WERI-Rb-1 (cell line): Measurements from ENCODE around the gene HOXA5.
A peak's percentile ranks its signal among the peaks of the same experiment; 100 is the strongest.

Experiments
- DNase-seq: peaks from one replicate; pipeline ENCODE4 v3.0.0-alpha.2; 2020
- H3K27ac ChIP-seq: fragments of 250-450 bp; sonication (Bioruptor Pico); 2 replicates; pipeline ENCODE4 v1.5.1; 2020; ENCODE audit warnings: mild to moderate bottlenecking, moderate library complexity
- H3K27me3 ChIP-seq: fragments of 250-450 bp; sonication (Bioruptor Pico); 2 replicates; pipeline ENCODE4 v1.5.1; 2021; ENCODE audit warnings: mild to moderate bottlenecking, low read depth, moderate library complexity; ENCODE audit not compliant: insufficient read depth, severe bottlenecking
- H3K36me3 ChIP-seq: fragments of 250-450 bp; sonication (Bioruptor Pico); 2 replicates; pipeline ENCODE4 v1.5.1; 2020; ENCODE audit warnings: mild to moderate bottlenecking, moderate library complexity
- H3K4me3 ChIP-seq: 2 replicates; pipeline ENCODE4 v1.5.1; 2011; ENCODE audit warnings: low read depth, mild to moderate bottlenecking, control low read depth, low read length
- H3K9me3 ChIP-seq: fragments of 250-450 bp; sonication (Bioruptor Pico); 2 replicates; pipeline ENCODE4 v1.5.1; 2021; ENCODE audit warnings: mild to moderate bottlenecking, moderate library complexity; ENCODE audit not compliant: severe bottlenecking
- TF ChIP-seq, protein P1 (sequence below): IDR thresholded peaks from 2 replicates; pipeline ENCODE4 v1.5.1; 2011; ENCODE audit warnings: low read depth, mild to moderate bottlenecking, control low read depth, inconsistent platforms, low read length

Gene HOXA5

DNA sequence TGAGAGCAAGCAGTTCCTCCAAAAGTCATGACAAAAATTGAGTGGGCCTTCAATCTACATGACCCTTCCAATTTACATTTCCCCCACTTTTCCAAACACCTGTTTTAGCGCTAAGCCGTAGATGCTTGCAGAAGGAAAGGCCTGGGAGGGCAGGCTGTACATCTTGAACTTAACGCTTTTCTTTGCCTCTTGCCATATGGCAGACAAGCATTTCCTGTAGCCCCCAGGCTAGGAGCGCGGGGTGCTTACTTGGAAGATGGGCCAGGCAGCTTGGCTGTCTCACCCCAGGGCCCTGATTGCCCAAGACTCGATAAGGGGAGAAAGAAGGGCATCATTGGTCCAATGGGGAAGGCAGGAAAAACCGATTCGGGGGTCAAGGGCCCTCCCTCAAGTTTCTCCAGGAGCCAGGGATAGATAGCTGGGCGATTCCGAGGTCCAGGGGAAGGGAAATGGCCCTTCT lies 28.9 kb upstream of the HOXA5 start:
- peaks cover 71% of the 10 kb centered on the region for H3K27me3 ChIP-seq
- no peak for DNase-seq
- no peaks in the 10 kb centered on the region for H3K36me3 ChIP-seq
- H3K4me3 ChIP-seq, result peak overlapping the region; percentile 53
- H3K27ac ChIP-seq, result no peak overlapping the region
- H3K9me3 ChIP-seq, result peaks cover 8% of the 10 kb centered on the region
- TF ChIP-seq, protein P1, sequence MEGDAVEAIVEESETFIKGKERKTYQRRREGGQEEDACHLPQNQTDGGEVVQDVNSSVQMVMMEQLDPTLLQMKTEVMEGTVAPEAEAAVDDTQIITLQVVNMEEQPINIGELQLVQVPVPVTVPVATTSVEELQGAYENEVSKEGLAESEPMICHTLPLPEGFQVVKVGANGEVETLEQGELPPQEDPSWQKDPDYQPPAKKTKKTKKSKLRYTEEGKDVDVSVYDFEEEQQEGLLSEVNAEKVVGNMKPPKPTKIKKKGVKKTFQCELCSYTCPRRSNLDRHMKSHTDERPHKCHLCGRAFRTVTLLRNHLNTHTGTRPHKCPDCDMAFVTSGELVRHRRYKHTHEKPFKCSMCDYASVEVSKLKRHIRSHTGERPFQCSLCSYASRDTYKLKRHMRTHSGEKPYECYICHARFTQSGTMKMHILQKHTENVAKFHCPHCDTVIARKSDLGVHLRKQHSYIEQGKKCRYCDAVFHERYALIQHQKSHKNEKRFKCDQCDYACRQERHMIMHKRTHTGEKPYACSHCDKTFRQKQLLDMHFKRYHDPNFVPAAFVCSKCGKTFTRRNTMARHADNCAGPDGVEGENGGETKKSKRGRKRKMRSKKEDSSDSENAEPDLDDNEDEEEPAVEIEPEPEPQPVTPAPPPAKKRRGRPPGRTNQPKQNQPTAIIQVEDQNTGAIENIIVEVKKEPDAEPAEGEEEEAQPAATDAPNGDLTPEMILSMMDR, result no peak

DNA sequence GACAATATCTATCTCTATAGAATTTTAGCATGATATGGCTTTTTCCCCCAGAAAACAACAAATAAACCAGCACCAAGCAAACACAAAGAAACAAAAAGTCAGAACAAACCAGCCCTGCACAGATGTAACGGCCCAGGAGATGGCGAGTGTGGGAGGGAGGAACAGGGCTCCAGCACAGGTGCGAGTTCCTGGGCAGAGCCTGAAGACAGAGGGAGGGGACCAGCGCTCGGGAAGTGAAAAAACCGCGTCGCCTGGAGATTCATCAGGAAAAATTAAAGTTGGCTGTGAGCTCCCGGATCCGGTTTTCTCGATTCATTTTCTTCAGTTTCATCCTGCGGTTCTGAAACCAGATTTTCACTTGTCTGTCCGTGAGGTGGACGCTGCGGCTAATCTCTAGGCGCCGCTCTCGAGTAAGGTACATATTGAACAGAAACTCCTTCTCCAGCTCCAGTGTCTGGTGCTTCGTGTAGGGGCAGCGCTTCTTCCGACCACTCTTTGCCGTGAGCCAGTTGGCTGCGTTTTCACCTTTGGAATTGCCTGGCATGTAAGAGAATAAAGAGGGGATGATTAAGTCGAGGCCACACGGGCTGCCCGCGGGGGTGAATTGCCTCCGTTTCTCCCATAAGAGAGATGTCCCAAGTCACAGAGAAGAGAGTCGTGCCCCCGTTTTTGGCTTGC lies 28.3 kb upstream of the HOXA5 start:
- TF ChIP-seq, protein P1, result no peak
- H3K27ac ChIP-seq, result no peak overlapping the region
- H3K9me3 ChIP-seq, result peaks cover 8% of the 10 kb centered on the region
- H3K4me3 ChIP-seq, result peak overlapping the region; percentile 53
- no peaks in the 10 kb centered on the region for H3K36me3 ChIP-seq
- DNase-seq, result no peak
- H3K27me3 ChIP-seq, result peaks cover 76% of the 10 kb centered on the region

DNA sequence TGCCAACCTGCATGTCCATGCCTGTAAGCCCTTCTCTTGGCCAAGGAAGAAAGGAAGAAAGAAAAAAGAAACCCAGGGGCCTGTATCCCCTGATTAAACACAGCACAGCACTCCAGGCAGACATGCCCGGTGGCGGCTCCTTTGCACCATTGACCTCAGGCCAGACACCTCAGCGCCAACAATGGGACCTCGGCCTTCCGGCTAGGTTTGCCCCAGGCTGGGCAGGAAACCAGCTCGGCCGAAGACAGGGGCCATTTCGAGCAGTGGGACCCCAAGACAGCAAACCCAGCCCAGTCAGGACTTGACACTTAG lies 27.8 kb upstream of the HOXA5 start:
- TF ChIP-seq, protein P1, result no peak
- no peak for DNase-seq
- Histone ChIP-seq H3K36me3 (no peaks in the 10 kb centered on the region), H3K4me3 (no peak overlapping the region), H3K9me3 (peaks cover 11% of the 10 kb centered on the region), H3K27me3 (peaks cover 81% of the 10 kb centered on the region), H3K27ac (no peak overlapping the region)

DNA sequence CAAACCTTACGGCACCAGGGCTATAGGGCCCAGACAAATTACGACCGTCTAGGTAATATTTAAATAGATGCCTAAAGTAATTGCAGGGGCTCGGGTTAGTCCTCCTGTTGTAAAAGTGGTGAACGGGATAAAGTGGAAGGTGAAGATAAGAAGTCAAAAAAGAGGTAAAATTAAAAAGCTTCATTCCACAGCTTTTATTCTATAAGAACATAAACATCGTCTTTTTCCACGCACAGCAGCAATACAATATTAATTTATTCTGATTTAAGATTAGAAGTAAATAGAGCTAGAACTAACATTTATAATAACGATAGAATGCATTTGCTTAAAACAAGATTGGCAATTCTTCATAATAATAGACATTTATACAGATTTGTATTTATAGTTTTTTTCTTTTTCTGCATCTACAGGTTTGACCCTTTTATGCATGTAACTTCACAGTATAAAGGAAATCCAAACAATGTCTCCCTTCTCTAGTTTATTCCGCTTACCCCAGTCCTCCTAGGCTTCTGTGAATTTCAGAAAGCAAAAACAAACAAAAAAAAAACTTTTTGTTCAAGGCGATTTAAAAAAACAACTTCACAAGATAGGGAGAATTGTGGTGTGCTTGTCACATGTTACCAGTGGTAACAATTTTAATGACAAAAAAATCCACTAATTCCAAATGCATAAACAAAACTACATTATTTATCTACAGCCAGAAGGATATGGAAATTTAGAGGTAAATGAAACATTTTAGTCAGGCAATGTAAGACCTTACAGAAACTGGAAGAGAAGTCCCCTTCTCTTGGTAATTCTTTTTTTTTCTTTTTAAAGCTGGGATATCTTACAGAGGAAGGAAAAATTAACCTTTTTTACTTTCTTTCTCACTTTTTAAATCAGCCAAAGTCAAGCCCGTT lies 27.2 kb upstream of the HOXA5 start:
- TF ChIP-seq, protein P1, result no peak
- DNase-seq, result no peak
- Histone ChIP-seq H3K36me3 (no peaks in the 10 kb centered on the region), H3K4me3 (no peak overlapping the region), H3K9me3 (peaks cover 17% of the 10 kb centered on the region), H3K27me3 (peaks cover 82% of the 10 kb centered on the region), H3K27ac (no peak overlapping the region)

DNA sequence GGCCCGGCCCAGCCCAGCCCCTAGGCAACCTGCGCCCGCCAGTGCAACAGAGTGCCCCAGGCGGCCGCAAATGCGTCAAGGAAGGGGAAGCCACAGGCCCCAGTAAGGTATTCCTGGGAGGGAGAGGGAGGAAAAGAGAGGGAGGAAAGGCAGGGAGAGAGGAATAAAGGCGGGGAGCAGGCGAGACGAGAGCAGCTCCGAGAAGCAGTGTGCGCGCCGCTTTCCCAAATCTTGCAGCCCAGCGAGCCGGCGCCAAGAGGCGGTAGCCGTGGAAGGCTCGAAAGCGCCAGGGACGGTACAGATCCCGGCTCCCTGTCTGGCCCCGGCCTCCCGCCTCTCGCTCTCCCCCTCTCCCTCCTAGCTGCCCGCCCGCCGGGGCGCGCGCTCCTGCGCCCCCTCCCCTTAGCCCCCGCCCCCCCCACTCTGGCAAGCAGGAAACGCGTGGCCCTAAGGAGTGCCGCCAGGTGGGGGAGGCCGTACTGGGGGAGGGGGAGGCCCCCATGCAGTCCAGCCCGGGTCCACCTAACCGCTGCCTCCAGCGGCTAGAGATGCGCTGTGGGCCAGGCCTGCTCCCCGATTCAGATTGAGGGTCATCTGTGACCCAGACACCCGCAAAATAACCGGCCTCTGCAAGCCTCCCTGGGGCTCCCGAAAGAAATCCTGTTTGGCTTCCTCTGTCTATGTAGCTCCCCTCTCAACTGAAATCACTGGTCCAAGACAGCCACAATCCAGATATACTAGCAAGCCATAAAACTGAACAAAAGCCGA lies 26.4 kb upstream of the HOXA5 start:
- DNase-seq, result no peak
- Histone ChIP-seq H3K9me3 (peaks cover 21% of the 10 kb centered on the region), H3K27ac (no peak overlapping the region), H3K4me3 (no peak overlapping the region), H3K27me3 (peaks cover 82% of the 10 kb centered on the region), H3K36me3 (no peaks in the 10 kb centered on the region)
- TF ChIP-seq, protein P1, result no peak
